GM20000 (cell line): ENCODE measurements around the gene FOXO1.
A peak's percentile ranks its signal among the peaks of the same experiment; 100 is the strongest.

ENCODE experiments used
- DNase-seq: peaks from one replicate; pipeline ENCODE4 v3.0.0; 2012; ENCODE audit warnings: low spot score
- TF ChIP-seq, protein P1 (sequence below): IDR thresholded peaks from 2 replicates; pipeline ENCODE4 v1.5.1; 2012; ENCODE audit warnings: mild to moderate bottlenecking, control low read depth; ENCODE audit errors: extremely low read depth, missing control alignments

FOXO1 gene

GRCh38 chr13:40657307-40657706 lies 9.1 kb downstream of the FOXO1 start:
- TF ChIP-seq, protein P1, sequence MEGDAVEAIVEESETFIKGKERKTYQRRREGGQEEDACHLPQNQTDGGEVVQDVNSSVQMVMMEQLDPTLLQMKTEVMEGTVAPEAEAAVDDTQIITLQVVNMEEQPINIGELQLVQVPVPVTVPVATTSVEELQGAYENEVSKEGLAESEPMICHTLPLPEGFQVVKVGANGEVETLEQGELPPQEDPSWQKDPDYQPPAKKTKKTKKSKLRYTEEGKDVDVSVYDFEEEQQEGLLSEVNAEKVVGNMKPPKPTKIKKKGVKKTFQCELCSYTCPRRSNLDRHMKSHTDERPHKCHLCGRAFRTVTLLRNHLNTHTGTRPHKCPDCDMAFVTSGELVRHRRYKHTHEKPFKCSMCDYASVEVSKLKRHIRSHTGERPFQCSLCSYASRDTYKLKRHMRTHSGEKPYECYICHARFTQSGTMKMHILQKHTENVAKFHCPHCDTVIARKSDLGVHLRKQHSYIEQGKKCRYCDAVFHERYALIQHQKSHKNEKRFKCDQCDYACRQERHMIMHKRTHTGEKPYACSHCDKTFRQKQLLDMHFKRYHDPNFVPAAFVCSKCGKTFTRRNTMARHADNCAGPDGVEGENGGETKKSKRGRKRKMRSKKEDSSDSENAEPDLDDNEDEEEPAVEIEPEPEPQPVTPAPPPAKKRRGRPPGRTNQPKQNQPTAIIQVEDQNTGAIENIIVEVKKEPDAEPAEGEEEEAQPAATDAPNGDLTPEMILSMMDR, result no peak
- DNase-seq, result no peak

DNA sequence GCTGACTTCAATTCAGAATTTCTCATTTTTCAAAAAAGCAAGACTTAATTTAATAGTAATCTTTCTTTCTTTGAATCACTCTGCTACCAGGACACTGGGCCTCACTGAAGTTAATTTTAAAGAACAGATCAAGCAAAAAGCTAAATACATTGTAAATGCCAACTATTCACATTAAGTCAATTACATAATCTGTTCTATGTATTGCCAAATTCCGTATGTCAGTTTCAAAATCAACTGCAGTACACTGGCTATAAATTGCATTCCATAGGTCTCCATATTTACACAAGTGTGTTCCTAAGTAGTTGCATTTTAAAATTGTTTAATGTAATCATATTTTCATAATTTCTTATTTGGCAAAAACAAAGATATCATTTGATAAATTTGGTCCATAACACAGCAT lies 10.1 kb downstream of the FOXO1 start:
- no peak for DNase-seq
- TF ChIP-seq, protein P1, result no peak

DNA sequence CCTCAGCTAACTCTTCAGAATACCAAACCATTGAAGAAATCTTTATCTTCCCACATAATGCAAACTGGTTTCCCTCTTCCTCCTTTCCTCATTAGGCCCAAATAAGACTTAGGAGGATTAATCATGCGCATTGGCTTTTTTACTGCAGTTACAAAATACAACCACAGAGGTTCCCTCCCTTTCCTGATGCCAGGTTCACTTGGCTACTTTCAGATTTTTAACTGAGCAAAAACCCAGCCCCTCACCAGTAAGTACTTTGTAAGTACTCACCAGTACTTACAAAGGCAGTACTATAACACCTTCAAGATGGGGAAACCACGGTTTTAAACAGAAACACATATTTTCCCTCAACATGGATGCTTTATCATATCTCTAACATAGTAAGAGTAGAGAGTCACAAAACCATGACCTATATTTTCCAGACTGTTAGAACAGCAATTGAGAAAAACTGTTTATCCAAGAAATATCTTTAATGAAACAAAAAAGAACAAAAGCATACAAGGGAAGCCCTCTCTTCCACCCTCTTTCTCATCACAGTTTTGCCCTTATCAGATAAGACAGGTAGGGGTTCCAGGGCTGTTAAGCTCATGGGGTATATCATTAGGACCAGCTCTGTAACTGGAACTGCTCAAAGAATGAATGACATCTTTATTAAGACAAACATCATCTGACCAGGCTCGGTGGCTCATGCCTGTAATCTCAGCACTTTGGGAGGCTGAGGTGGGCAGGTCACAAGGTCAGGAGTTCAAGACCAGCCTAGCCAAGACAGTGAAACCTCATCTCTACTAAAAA lies 12.7 kb downstream of the FOXO1 start:
- TF ChIP-seq, protein P1, result no peak
- no peak for DNase-seq

GRCh38 chr13:40652588-40652940 lies 13.9 kb downstream of the FOXO1 start:
- peak; percentile 43 for DNase-seq
- TF ChIP-seq, protein P1, result no peak

GRCh38 chr13:40651866-40652587 lies 14.4 kb downstream of the FOXO1 start:
- TF ChIP-seq, protein P1, result no peak
- DNase-seq, result no peak

DNA sequence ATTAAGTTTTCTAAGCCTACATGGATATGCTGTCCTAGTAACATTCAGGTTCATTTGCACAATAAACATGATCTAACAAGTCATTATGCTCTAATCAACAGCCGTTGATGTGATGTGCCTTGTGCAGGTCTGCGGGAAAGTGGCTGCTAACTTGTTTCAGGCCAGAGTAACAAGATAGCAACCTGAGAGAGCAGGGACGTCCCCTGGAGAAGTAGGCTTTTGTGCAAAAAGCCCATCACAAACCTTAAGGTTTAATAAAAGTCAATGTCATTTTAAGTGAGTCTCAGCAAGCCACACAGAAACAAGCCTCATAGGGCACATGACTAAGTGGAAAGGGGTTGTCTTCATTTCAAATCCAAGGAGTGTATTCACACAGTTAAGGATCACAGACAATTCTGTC lies 17.6 kb downstream of the FOXO1 start:
- no peak for DNase-seq
- TF ChIP-seq, protein P1, result no peak

DNA sequence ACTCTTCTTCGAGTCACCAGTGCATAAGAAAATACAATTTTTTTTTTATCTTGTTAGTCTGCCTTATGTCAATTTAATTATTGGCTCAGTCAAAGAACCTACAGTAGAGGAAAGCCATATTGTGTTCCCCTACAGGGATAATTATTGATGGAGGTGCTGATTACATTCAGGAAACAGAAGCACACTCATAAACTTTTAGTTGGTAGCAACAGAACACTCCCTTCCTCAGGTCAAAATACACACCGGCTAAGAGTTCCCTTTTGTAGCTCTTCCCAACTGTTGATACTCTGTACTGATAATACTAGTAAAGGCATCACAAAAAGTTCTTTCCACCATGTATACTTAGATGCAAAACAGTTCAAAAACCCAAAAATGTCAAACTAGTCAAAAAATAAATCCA lies 18.4 kb downstream of the FOXO1 start:
- TF ChIP-seq, protein P1, result no peak
- no peak for DNase-seq
